H1 (cell line): ENCODE data around the gene NEURL1. TPM values are rescaled to one million over a fixed set of nuclear protein-coding genes. Genes with fewer than 3 reads are reported as not detected.
A peak's percentile ranks its signal among the peaks of the same experiment; 100 is the strongest.

Experiments
- CTCF ChIA-PET: fragments of 300-600 bp; sonication (Branson Sonifier 250); formaldehyde crosslinking; loops from one replicate; lab custom pipeline; 2021; ENCODE audit not compliant: partially characterized antibody; lab: Charles Lee
- POLR2A ChIA-PET: fragments of 300-600 bp; sonication (Branson Sonifier 250); formaldehyde crosslinking; loops from one replicate; lab custom pipeline; 2021; ENCODE audit warnings: inconsistent platforms; ENCODE audit not compliant: partially characterized antibody; lab: Charles Lee
- DNase-seq, 2 experiments: peaks; one replicate each; pipeline versions ENCODE4 v3.0.0 to v3.0.0-alpha.2; 2010 to 2022; ENCODE audit warnings: low spot score in 2 of 2, low read depth in 1 of 2, mixed read lengths in 1 of 2
- FAIRE-seq: peaks from 2 replicates; lab custom pipeline; 2011; peaks lifted over from hg19 to GRCh38; lab: Jason Lieb, UNC
- H2AFZ ChIP-seq: 2 replicates; pipeline ENCODE4 v1.8.1; 2012; ENCODE audit warnings: low read length, inconsistent platforms
- H2AK5ac ChIP-seq: 2 replicates; pipeline ENCODE4 v1.6.1; 2013; ENCODE audit warnings: low read depth, low read length
- H2BK120ac ChIP-seq: replicated peaks from 2 replicates; pipeline ENCODE3; 2013; ENCODE audit warnings: low read depth, low read length, inconsistent platforms
- H2BK12ac ChIP-seq: 2 replicates; pipeline ENCODE4 v1.6.1; 2013; ENCODE audit warnings: low read depth, low read length
- H2BK15ac ChIP-seq: 2 replicates; pipeline ENCODE4 v1.6.1; 2013; ENCODE audit warnings: low read length
- H2BK20ac ChIP-seq: 2 replicates; pipeline ENCODE4 v1.6.1; 2013; ENCODE audit warnings: low read length
- H2BK5ac ChIP-seq: 2 replicates; pipeline ENCODE4 v1.6.1; 2013; ENCODE audit warnings: low read depth, low read length
- H3K14ac ChIP-seq: 2 replicates; pipeline ENCODE4 v1.6.1; 2013; ENCODE audit warnings: inconsistent platforms; ENCODE audit not compliant: insufficient read length
- H3K18ac ChIP-seq: 2 replicates; pipeline ENCODE4 v1.6.1; 2013; ENCODE audit warnings: low read length; ENCODE audit errors: extremely low read depth
- H3K23ac ChIP-seq: 2 replicates; pipeline ENCODE4 v1.6.1; 2013; ENCODE audit warnings: inconsistent platforms; ENCODE audit not compliant: insufficient read length
- H3K23me2 ChIP-seq: 2 replicates; pipeline ENCODE4 v1.6.1; 2013; ENCODE audit warnings: low read depth, low read length
- H3K27ac ChIP-seq: 2 replicates; pipeline ENCODE4 v1.6.1; 2011; ENCODE audit warnings: low read depth, low read length, inconsistent platforms
- H3K27me3 ChIP-seq, 4 experiments: replicated peaks in 1 of 4; 1 replicate in 1 of 4; 2 replicates in 3 of 4; pipeline versions ENCODE4 v1.6.1 to v1.8.1; 2011 to 2013; ENCODE audit warnings: low read length in 3 of 4, mild to moderate bottlenecking in 3 of 4, inconsistent platforms in 2 of 4, mixed read lengths in 2 of 4, moderate library complexity in 1 of 4; ENCODE audit not compliant: control insufficient read depth in 3 of 4, insufficient read depth in 3 of 4; ENCODE audit errors: extremely low read depth in 1 of 4
- H3K36me3 ChIP-seq, 4 experiments: 2 replicates each; pipeline versions ENCODE4 v1.6.1 to v1.8.1; 2011 to 2013; ENCODE audit warnings: mild to moderate bottlenecking in 4 of 4, low read length in 3 of 4, moderate library complexity in 2 of 4, control low read depth in 1 of 4, inconsistent platforms in 1 of 4; ENCODE audit not compliant: insufficient read depth in 4 of 4, control insufficient read depth in 2 of 4
- H3K4ac ChIP-seq: replicated peaks from 2 replicates; pipeline ENCODE3; 2013; ENCODE audit warnings: low read length, low read depth, mixed read lengths, inconsistent platforms; ENCODE audit not compliant: insufficient read length
- H3K4me1 ChIP-seq, 4 experiments: replicated peaks in 1 of 4; 1 replicate in 1 of 4; 2 replicates in 3 of 4; pipeline versions ENCODE4 v1.6.1 to v1.8.1; 2011 to 2013; ENCODE audit warnings: low read length in 3 of 4, inconsistent platforms in 2 of 4, mixed read lengths in 1 of 4; ENCODE audit not compliant: insufficient read depth in 4 of 4, control insufficient read depth in 3 of 4
- H3K4me2 ChIP-seq, 2 experiments: 2 replicates each; pipeline versions ENCODE4 v1.6.1 to v1.8.1; 2011 to 2013; ENCODE audit warnings: low read depth in 2 of 2, low read length in 2 of 2, control low read depth in 1 of 2, inconsistent platforms in 1 of 2, mild to moderate bottlenecking in 1 of 2; ENCODE audit not compliant: insufficient read depth in 1 of 2
- H3K4me3 ChIP-seq, 4 experiments: fragments of 200-600, 300-600 bp in 1 of 4; sonication (generic), shearing (Covaris generic), sonication (Bioruptor Twin) in 1 of 4; 2 replicates each; pipeline versions ENCODE4 v1.5.1 to v1.8.1; 2011 to 2016; ENCODE audit warnings: low read length in 4 of 4, low read depth in 3 of 4, control low read depth in 2 of 4, inconsistent platforms in 2 of 4, mild to moderate bottlenecking in 2 of 4, mixed read lengths in 1 of 4, moderate library complexity in 1 of 4; ENCODE audit not compliant: insufficient read depth in 2 of 4; ENCODE audit errors: extremely low read depth in 1 of 4
- H3K56ac ChIP-seq: replicated peaks from 2 replicates; pipeline ENCODE3; 2013; ENCODE audit warnings: low read depth, mild to moderate bottlenecking, mixed read lengths, low read length, inconsistent platforms; ENCODE audit not compliant: insufficient read length
- H3K79me1 ChIP-seq: 2 replicates; pipeline ENCODE4 v1.6.1; 2013; ENCODE audit warnings: low read depth, low read length, control low read depth
- H3K79me2 ChIP-seq, 2 experiments: 2 replicates each; pipeline versions ENCODE4 v1.6.1 to v1.8.1; 2012 to 2013; ENCODE audit warnings: low read length in 2 of 2, mild to moderate bottlenecking in 2 of 2, inconsistent platforms in 1 of 2; ENCODE audit not compliant: insufficient read depth in 2 of 2, control insufficient read depth in 1 of 2
- H3K9ac ChIP-seq, 4 experiments: replicated peaks in 1 of 4; 1 replicate in 1 of 4; 2 replicates in 3 of 4; pipeline versions ENCODE4 v1.6.1 to v1.8.1; 2011 to 2013; ENCODE audit warnings: low read depth in 3 of 4, low read length in 3 of 4, control low read depth in 2 of 4, mild to moderate bottlenecking in 2 of 4, moderate library complexity in 2 of 4, inconsistent platforms in 1 of 4; ENCODE audit errors: extremely low read depth in 1 of 4
- H3K9me3 ChIP-seq, 2 experiments: 2 replicates each; pipeline versions ENCODE4 v1.6.1 to v1.8.1; 2012 to 2013; ENCODE audit warnings: mild to moderate bottlenecking in 2 of 2, moderate library complexity in 2 of 2, control low read depth in 1 of 2, inconsistent platforms in 1 of 2, low read depth in 1 of 2, low read length in 1 of 2, mixed read lengths in 1 of 2; ENCODE audit not compliant: insufficient read depth in 2 of 2
- H4K20me1 ChIP-seq, 2 experiments: replicated peaks in 1 of 2; 2 replicates each; pipeline versions ENCODE3 to v1.8.1; 2011 to 2013; ENCODE audit warnings: inconsistent platforms in 2 of 2, low read length in 2 of 2, mild to moderate bottlenecking in 1 of 2; ENCODE audit not compliant: insufficient read depth in 2 of 2, control insufficient read depth in 1 of 2
- H4K5ac ChIP-seq: 2 replicates; pipeline ENCODE4 v1.6.1; 2013; ENCODE audit warnings: low read length, low read depth, mixed read lengths, inconsistent platforms; ENCODE audit not compliant: insufficient read length
- H4K8ac ChIP-seq: 2 replicates; pipeline ENCODE4 v1.8.0; 2013; ENCODE audit warnings: mild to moderate bottlenecking, moderate library complexity, low read length, inconsistent platforms; ENCODE audit not compliant: insufficient read depth; ENCODE audit errors: extremely low read depth
- H4K91ac ChIP-seq: replicated peaks from 2 replicates; pipeline ENCODE3; 2013; ENCODE audit warnings: low read length, mixed read lengths, inconsistent platforms; ENCODE audit not compliant: insufficient read length
- ASH2L ChIP-seq: fragments of 200-600, 300-600 bp; sonication (generic); IDR thresholded peaks from one replicate; pipeline ENCODE4 v1.7.1; 2017; ENCODE audit warnings: low read length
- BACH1 ChIP-seq: IDR thresholded peaks from 2 replicates; pipeline ENCODE4 v1.6.1; 2012; ENCODE audit warnings: low read length, improper control_type of control experiment
- BCL11A ChIP-seq, 2 experiments: IDR thresholded peaks; one replicate each; pipeline ENCODE4 v1.6.1; 2011; ENCODE audit warnings: low read depth in 2 of 2, low read length in 2 of 2, mild to moderate bottlenecking in 2 of 2
- BRCA1 ChIP-seq: IDR thresholded peaks from 2 replicates; pipeline ENCODE4 v1.6.1; 2012; ENCODE audit warnings: low read depth, low read length, improper control_type of control experiment
- CHD1 ChIP-seq: IDR thresholded peaks from 2 replicates; pipeline ENCODE4 v1.6.1; 2012; ENCODE audit warnings: low read depth, low read length, improper control_type of control experiment
- CTBP2 ChIP-seq: IDR thresholded peaks from 2 replicates; pipeline ENCODE4 v1.7.0; 2011; ENCODE audit warnings: borderline replicate concordance, mild to moderate bottlenecking, moderate library complexity, mixed read lengths, low read length; ENCODE audit not compliant: insufficient read depth, insufficient read length
- FOSL1 ChIP-seq: IDR thresholded peaks from 2 replicates; pipeline ENCODE4 v1.6.1; 2011; ENCODE audit warnings: mild to moderate bottlenecking, low read depth, low read length, moderate library complexity; ENCODE audit not compliant: insufficient read depth
- GABPA ChIP-seq: IDR thresholded peaks from 2 replicates; pipeline ENCODE4 v1.6.1; 2011; ENCODE audit warnings: mild to moderate bottlenecking, low read length, moderate library complexity, borderline replicate concordance; ENCODE audit not compliant: insufficient read depth
- GTF2F1 ChIP-seq: IDR thresholded peaks from 2 replicates; pipeline ENCODE4 v1.6.1; 2012; ENCODE audit warnings: low read depth, low read length, improper control_type of control experiment, borderline replicate concordance
- PHF8 ChIP-seq: fragments of 200-600 bp; sonication (generic); conservative IDR thresholded peaks from 2 replicates; pipeline ENCODE4 v1.7.1; 2012; ENCODE audit warnings: low read depth, mild to moderate bottlenecking, inconsistent platforms, low read length, moderate library complexity
- POLR2AphosphoS5 ChIP-seq: IDR thresholded peaks from 2 replicates; pipeline ENCODE4 v1.6.1; 2011; ENCODE audit warnings: low read depth, low read length
- RBBP5 ChIP-seq: IDR thresholded peaks from 2 replicates; pipeline ENCODE4 v1.7.1; 2012; ENCODE audit warnings: low read depth, mild to moderate bottlenecking, inconsistent platforms, low read length, moderate library complexity, borderline replicate concordance
- SAP30 ChIP-seq: fragments of 300-600 bp; sonication (generic); IDR thresholded peaks from 2 replicates; pipeline ENCODE4 v1.7.1; 2012; ENCODE audit warnings: low read length, moderate library complexity, mild to moderate bottlenecking, inconsistent platforms; ENCODE audit not compliant: insufficient read depth, insufficient replicate concordance
- SIX5 ChIP-seq: IDR thresholded peaks from 2 replicates; pipeline ENCODE4 v1.6.1; 2011; ENCODE audit warnings: mild to moderate bottlenecking, low read depth, low read length
- ZNF274 ChIP-seq: IDR thresholded peaks from 2 replicates; pipeline ENCODE4 v1.7.0; 2012; ENCODE audit warnings: low read length, borderline replicate concordance; ENCODE audit errors: extremely low read depth
- WGBS, 2 experiments: shearing (Covaris generic) in 1 of 2; methylation state at CpG; one replicate each; pipeline versions ENCODE4 v1.1.6 to v1.1.7; 2013 to 2015; ENCODE audit warnings: low lambda C conversion rate in 2 of 2, mixed read lengths in 2 of 2, inconsistent platforms in 1 of 2, low coverage in 1 of 2, missing lambda C conversion rate in 1 of 2; ENCODE audit not compliant: insufficient replicate concordance in 2 of 2, insufficient coverage in 1 of 2, insufficient read length in 1 of 2; ENCODE audit errors: extremely low coverage in 1 of 2, missing lambda C conversion rate in 1 of 2; 5-methylcytosine and 5-hydroxymethylcytosine counted together
- polyA plus RNA-seq, 7 experiments: library from polyadenylated mRNA; depleted of rRNA in 3 of 7; stranded (reverse) in 5 of 7; unstranded in 2 of 7; fragments of >200 nt in 5 of 7; fragments of 200-250 nt in 2 of 7; gene quantifications; 1 replicate in 5 of 7; 2 replicates in 1 of 7; 4 replicates in 1 of 7; pipeline versions ENCODE4 v1.2.1 to v1.2.3, GENCODE V29; 2011 to 2013; ENCODE audit warnings: missing spikeins in 2 of 7, mixed read lengths in 2 of 7
- total RNA-seq: library from RNA; stranded (reverse); fragmentation: NEBNext Ultra II Directional; extraction: Animal tissue kit (Norgen Biotek cat#: 25700); gene quantifications from 2 replicates; pipeline ENCODE4 v1.2.1, GENCODE V29; 2021

The NEURL1 gene
- total and polyA plus RNA-seq, 2 of the 8 experiments (the other 6 are each of a cell fraction or from before 2014, with no cell fraction given), result 0.54 to 0.58 TPM

GRCh38 chr10:103555325-103555649, 61.8 kb downstream of the NEURL1 start:
- Histone ChIP-seq H2BK15ac (no peak overlapping the region), H3K23me2 (peaks cover 3% of the 10 kb centered on the region; the same call in 1 of the 2 replicates), H3K79me2 (no peaks in the 10 kb centered on the region), H2BK5ac (no peak overlapping the region), H2AFZ (no peak overlapping the region), H2AK5ac (no peak overlapping the region), H4K20me1 (peaks cover 0 to 2% of the 10 kb centered on the region in 2 experiments), H3K9me3 (no peaks in the 10 kb centered on the region), H3K4ac (no peak overlapping the region), H4K5ac (no peak overlapping the region), H2BK20ac (no peak overlapping the region), H3K14ac (no peak overlapping the region), H3K56ac (no peak overlapping the region), H2BK120ac (no peak overlapping the region), H3K4me1 (peaks cover 0 to 6% (median 0%) of the 10 kb centered on the region in 4 experiments; a peak in 3 of 7 replicates), H3K36me3 (no peaks in the 10 kb centered on the region), H3K27me3 (peaks cover 0 to 13% (median 10%) of the 10 kb centered on the region in 4 experiments; a peak in 5 of 7 replicates), H3K4me2 (peak overlapping the region; percentile 71 to 81), H3K9ac (no peak overlapping the region), H4K8ac (no peak overlapping the region), H3K79me1 (no peaks in the 10 kb centered on the region), H2BK12ac (no peak overlapping the region), H3K18ac (no peak overlapping the region), H3K23ac (no peak overlapping the region), H3K4me3 (peak overlapping the region; percentile 35 to 63 (median 39)), H3K27ac (no peak overlapping the region), H4K91ac (no peak overlapping the region)
- CTCF ChIA-PET, result interaction anchor here (1.6 to 3.1 kb wide), 5 partner anchors 9 to 62 kb away, joined by 4 to 14 read pairs (median 10); partner anchors contain the start of gene NEURL1
- FAIRE-seq (no peak), DNase-seq (no peak)
- TF ChIP-seq BRCA1 (no peak), PHF8 (no peak), POLR2AphosphoS5 (no peak), FOSL1 (no peak), RBBP5 (no peak), GTF2F1 (no peak), BCL11A (IDR thresholded peaks at IDR 0.05; ENCODE audit: low read depth in 2 of 2, low read length in 2 of 2) (no peak), GABPA (no peak), ASH2L (no peak), ZNF274 (no peak), CHD1 (no peak), CTBP2 (no peak), SIX5 (no peak), BACH1 (no peak), SAP30 (no peak)
- POLR2A ChIA-PET, result no interaction called here
- WGBS, 2 experiments, result no CpG with 5 or more reads among the region's 18 CpGs
